Caco-2 (cell line): Measurements from ENCODE around the gene PCBP1. TPM values are rescaled to one million over a fixed set of nuclear protein-coding genes. Genes with fewer than 3 reads are reported as not detected.
A peak's percentile ranks its signal among the peaks of the same experiment; 100 is the strongest.

Experiments used
- BruUV-seq: library from RNA; stranded (reverse); fragments of 400-500 nt; replicated peaks from 2 replicates; lab custom pipeline; 2021; lab: Mats Ljungman, UMichigan
- CTCF ChIA-PET: fragments of 300-600 bp; sonication (Branson Sonifier 250); formaldehyde crosslinking; loops from one replicate; lab custom pipeline; 2022; ENCODE audit warnings: antibody characterized with exemption; lab: Charles Lee
- POLR2A ChIA-PET: fragments of 300-600 bp; sonication (Branson Sonifier 250); formaldehyde crosslinking; loops from one replicate; lab custom pipeline; 2022; ENCODE audit warnings: antibody characterized with exemption; lab: Charles Lee
- DNase-seq, 2 experiments: peaks; one replicate each; pipeline versions ENCODE4 v3.0.0 to v3.0.0-alpha.2; 2020 to 2022
- H3K27me3 ChIP-seq: replicated peaks from 2 replicates; pipeline ENCODE4 v1.6.0; 2011; ENCODE audit warnings: low read length; ENCODE audit not compliant: control insufficient read depth, insufficient read depth
- H3K36me3 ChIP-seq: 2 replicates; pipeline ENCODE4 v1.5.1; 2011; ENCODE audit warnings: low read length; ENCODE audit not compliant: control insufficient read depth, insufficient read depth
- H3K4me1 ChIP-seq: fragments of 250-450 bp; sonication (Bioruptor Pico); 2 replicates; pipeline ENCODE4 v1.5.1; 2020; ENCODE audit warnings: mild to moderate bottlenecking
- H3K4me3 ChIP-seq: 2 replicates; pipeline ENCODE4 v1.5.1; 2011; ENCODE audit warnings: low read depth, mild to moderate bottlenecking, control low read depth, low read length
- H3K9me3 ChIP-seq: fragments of 250-450 bp; sonication (Bioruptor Pico); 2 replicates; pipeline ENCODE4 v1.5.1; 2020; ENCODE audit warnings: mild to moderate bottlenecking, moderate library complexity
- H3K27ac Mint-ChIP-seq: one replicate; pipeline ENCODE4 v1.8.0; 2022; ENCODE audit warnings: mixed read lengths; ENCODE audit not compliant: unreplicated experiment
- H3K27me3 Mint-ChIP-seq: one replicate; pipeline ENCODE4 v1.8.0; 2022; ENCODE audit warnings: mixed read lengths; ENCODE audit not compliant: insufficient read depth, unreplicated experiment
- H3K36me3 Mint-ChIP-seq: one replicate; pipeline ENCODE4 v1.8.0; 2022; ENCODE audit warnings: mild to moderate bottlenecking, mixed read lengths; ENCODE audit not compliant: insufficient read depth, unreplicated experiment
- H3K4me1 Mint-ChIP-seq: one replicate; pipeline ENCODE4 v1.8.0; 2022; ENCODE audit warnings: low read depth, mixed read lengths; ENCODE audit not compliant: unreplicated experiment
- H3K4me3 Mint-ChIP-seq: one replicate; pipeline ENCODE4 v1.8.0; 2022; ENCODE audit warnings: mild to moderate bottlenecking, moderate library complexity, mixed read lengths; ENCODE audit not compliant: unreplicated experiment
- H3K9me3 Mint-ChIP-seq: one replicate; pipeline ENCODE4 v1.8.0; 2022; ENCODE audit warnings: mixed read lengths; ENCODE audit not compliant: unreplicated experiment
- CTCF ChIP-seq, 2 experiments: fragments of 200-600 bp in 1 of 2; IDR thresholded peaks; 1 replicate in 1 of 2; 2 replicates in 1 of 2; pipeline versions ENCODE4 v1.5.1 to v1.8.0; 2011 to 2022; ENCODE audit warnings: antibody characterized with exemption in 1 of 2, control low read depth in 1 of 2, inconsistent platforms in 1 of 2, low read depth in 1 of 2, low read length in 1 of 2, mild to moderate bottlenecking in 1 of 2, moderate library complexity in 1 of 2; ENCODE audit not compliant: insufficient read depth in 1 of 2, severe bottlenecking in 1 of 2, unreplicated experiment in 1 of 2
- intact Hi-C: fragments of 100-400 bp; cut with micrococcal nuclease; formaldehyde crosslinking; loops from one replicate; pipeline ENCODE4 v1.10.0; 2022; ENCODE audit not compliant: unreplicated experiment
- total RNA-seq: library from RNA; stranded (reverse); gene quantifications from 2 replicates; pipeline ENCODE4 v1.2.3, GENCODE V29; 2022

The PCBP1 gene
- total RNA-seq, 1 experiment from 2014 or later = 319 TPM

DNA sequence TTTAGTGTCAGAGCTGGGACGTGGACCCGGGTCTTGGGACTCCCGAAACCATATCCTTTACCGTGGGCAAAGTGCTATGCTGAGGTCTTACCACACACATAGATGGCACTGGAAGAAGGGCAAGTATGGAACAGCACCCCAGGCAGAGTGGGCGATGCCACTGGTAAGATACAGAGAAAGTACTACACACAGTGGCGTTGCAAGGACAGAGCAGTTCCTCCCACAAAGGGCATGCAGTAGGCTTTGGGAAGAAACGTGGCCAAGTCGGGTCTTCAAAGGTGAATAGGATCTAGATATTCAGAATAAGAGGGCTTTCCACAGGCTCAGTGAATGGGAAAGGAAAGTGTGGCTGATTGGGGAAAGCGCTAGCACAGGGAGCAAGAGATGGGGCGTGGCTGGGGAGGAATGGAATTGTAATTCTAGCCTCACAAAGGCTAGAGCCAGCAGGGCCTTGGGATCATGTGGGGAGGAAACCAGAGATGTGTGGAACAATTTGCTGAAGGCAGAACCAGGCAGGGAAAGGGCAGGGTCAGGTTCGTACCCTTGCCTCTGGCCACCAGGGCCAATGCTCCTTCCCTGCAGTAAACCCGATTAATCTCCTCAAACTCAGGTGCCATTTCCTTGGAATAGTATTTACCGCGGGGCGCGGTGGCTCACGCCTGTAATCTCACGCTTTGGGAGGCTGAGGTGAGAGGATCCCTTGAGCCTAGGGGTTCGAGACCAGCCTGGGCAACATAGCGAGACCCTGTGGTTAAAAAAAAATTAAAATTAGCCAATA, 36.0 kb downstream of the PCBP1 start:
- no peaks in the 10 kb centered on the region for H3K27me3 ChIP-seq

GRCh38 chr2:70123829-70124116, 36.5 kb downstream of the PCBP1 start:
- DNase-seq = no peak
- POLR2A ChIA-PET = interaction anchor here (0.6 to 3.4 kb wide), 15 partner anchors 10 to 702 kb away, joined by 3 to 39 read pairs (median 12); partner anchors contain the start of genes MXD1 and SNRPG
- Mint-ChIP-seq H3K4me1 (peaks cover 41% of the 10 kb centered on the region), H3K36me3 (peaks cover 21% of the 10 kb centered on the region), H3K27ac (peak overlapping the region; percentile 99), H3K27me3 (no peaks in the 10 kb centered on the region), H3K4me3 (peak overlapping the region; percentile 91), H3K9me3 (no peaks in the 10 kb centered on the region)
- Histone ChIP-seq H3K36me3 (no peaks in the 10 kb centered on the region), H3K4me1 (peaks cover 33% of the 10 kb centered on the region), H3K9me3 (no peaks in the 10 kb centered on the region), H3K4me3 (peak overlapping the region; percentile 84), H3K27me3 (no peaks in the 10 kb centered on the region)
- intact Hi-C loops = loop anchor here (1.0 to 2.0 kb wide), 3 partner anchors 14 to 48 kb away; partner anchors contain the start of gene PCBP1
- CTCF ChIA-PET = interaction anchor here (0.6 to 1.8 kb wide), 3 partner anchors 13 to 51 kb away, joined by 3 to 6 read pairs (median 6); no protein-coding TSS in a partner anchor
- no TSS peak for BruUV-seq
- no peak for TF ChIP-seq CTCF (IDR thresholded peaks at IDR 0.05; ENCODE audit: insufficient read depth in 1 of 2, low read depth in 1 of 2, low read length in 1 of 2, severe bottlenecking in 1 of 2, unreplicated experiment in 1 of 2)

More for the DNA sequence above, 36.0 kb downstream of the PCBP1 start:
- no peak for TF ChIP-seq CTCF (IDR thresholded peaks at IDR 0.05; ENCODE audit: insufficient read depth in 1 of 2, low read depth in 1 of 2, low read length in 1 of 2, severe bottlenecking in 1 of 2, unreplicated experiment in 1 of 2)
- no peaks in the 10 kb centered on the region for H3K27me3 Mint-ChIP-seq
- no peaks in the 10 kb centered on the region for H3K9me3 ChIP-seq
- intact Hi-C loops = no loop called here
- H3K4me1 ChIP-seq = peaks cover 34% of the 10 kb centered on the region
- no peaks in the 10 kb centered on the region for H3K9me3 Mint-ChIP-seq
- peaks cover 44% of the 10 kb centered on the region for H3K4me1 Mint-ChIP-seq
- peaks cover 22% of the 10 kb centered on the region for H3K36me3 Mint-ChIP-seq
- CTCF ChIA-PET = no interaction called here
- peak overlapping the region; percentile 99 for H3K27ac Mint-ChIP-seq
- no TSS peak for BruUV-seq
- H3K4me3 Mint-ChIP-seq = peak overlapping the region; percentile 91
- H3K36me3 ChIP-seq = no peaks in the 10 kb centered on the region
- no peak for DNase-seq
- H3K4me3 ChIP-seq = no peak overlapping the region
- POLR2A ChIA-PET = interaction anchor here (0.6 to 3.4 kb wide), 11 partner anchors 10 to 251 kb away, joined by 3 to 39 read pairs (median 19); partner anchors contain the start of gene MXD1

- Mint-ChIP-seq H3K27me3 (no peaks in the 10 kb centered on the region), H3K4me1 (peaks cover 35% of the 10 kb centered on the region), H3K36me3 (peaks cover 16% of the 10 kb centered on the region), H3K27ac (peak overlapping the region; percentile 99), H3K9me3 (no peaks in the 10 kb centered on the region), H3K4me3 (peak overlapping the region; percentile 91)
- POLR2A ChIA-PET = interaction anchor here (0.6 to 3.4 kb wide), 18 partner anchors 8 to 251 kb away, joined by 3 to 39 read pairs (median 6); partner anchors contain the start of genes C2orf42, MXD1 and SNRPG
- DNase-seq = peak; percentile 72 to 76
- intact Hi-C loops = loop anchor here (1.0 to 2.0 kb wide), 4 partner anchors 16 to 50 kb away; partner anchors contain the start of gene PCBP1
- no TSS peak for BruUV-seq
- H3K4me1 ChIP-seq = peaks cover 29% of the 10 kb centered on the region
- TF ChIP-seq CTCF (IDR thresholded peaks at IDR 0.05; ENCODE audit: insufficient read depth in 1 of 2, low read depth in 1 of 2, low read length in 1 of 2, severe bottlenecking in 1 of 2, unreplicated experiment in 1 of 2) = no peak
- H3K4me3 ChIP-seq = peak overlapping the region; percentile 84
- no peaks in the 10 kb centered on the region for H3K27me3 ChIP-seq
- no peaks in the 10 kb centered on the region for H3K9me3 ChIP-seq
- no peaks in the 10 kb centered on the region for H3K36me3 ChIP-seq
- CTCF ChIA-PET = interaction anchor here (0.6 to 1.8 kb wide), 5 partner anchors 11 to 858 kb away, joined by 3 to 6 read pairs (median 4); no protein-coding TSS in a partner anchor
Observed at GRCh38 chr2:70124983-70125480, 37.8 kb downstream of the PCBP1 start.
